ENCODE measurements around the gene MYL11. TPM values are rescaled to one million over a fixed set of nuclear protein-coding genes. Genes with fewer than 3 reads are reported as not detected.

The MYL11 gene
- total RNA-seq, 1 experiment from 2014 or later = 1.4 TPM

- H2AFZ ChIP-seq = peak within 1 kb of the TSS; percentile 91
- peaks cover 6% of the 10 kb centered on the region for H4K20me1 ChIP-seq (ENCODE audit: insufficient read depth)
- TF ChIP-seq EZH2 (IDR thresholded peaks at IDR 0.05; ENCODE audit: low read depth) = no peak
- TF ChIP-seq CTCF (conservative IDR thresholded peaks at IDR 0.05) = no peak
- peak; percentile 97 to 99 for DNase-seq
- peak within 1 kb of the TSS; percentile 99 for H3K4me3 ChIP-seq
- peaks cover 19% of the 10 kb centered on the region for H3K4me1 ChIP-seq (replicated peaks; ENCODE audit: insufficient read depth)
- H3K9me3 ChIP-seq (ENCODE audit: insufficient read depth, low read depth) = no peaks in the 10 kb centered on the region
- peaks cover 37% of the 10 kb centered on the region for H3F3A ChIP-seq (ENCODE audit: insufficient read depth, low read depth)
- H3K27ac ChIP-seq = peak within 1 kb of the TSS; percentile 82
- POLR2A ChIA-PET (ENCODE audit: unreplicated experiment) = interaction anchor here (1.0 kb wide), 1 partner anchor 16 kb away, joined by 7 read pairs; no protein-coding TSS in a partner anchor
- H3K9me2 ChIP-seq (ENCODE audit: insufficient read depth) = no peaks in the 10 kb centered on the region
- CTCF ChIA-PET = interaction anchor here (1.2 kb wide), 1 partner anchor 16 kb away, joined by 4 read pairs; no protein-coding TSS in a partner anchor
- peaks cover 14% of the 10 kb centered on the region; the same call in 1 of the 2 replicates for H3K36me3 ChIP-seq (ENCODE audit: low read depth)
- H3K4me2 ChIP-seq = peak within 1 kb of the TSS; percentile 83
- peaks cover 22% of the 10 kb centered on the region for H3K79me2 ChIP-seq (ENCODE audit: low read depth)
- intact Hi-C loops (cut with micrococcal nuclease; ENCODE audit: unreplicated experiment) = loop anchor here (1.0 to 5.0 kb wide), 7 partner anchors 20 to 303 kb away; partner anchors contain the start of genes ALDOA, FBRS, TBX6 and ZNF48
- no TSS peak for BruUV-seq (replicated peaks)
- no peaks in the 10 kb centered on the region for H3K27me3 ChIP-seq (ENCODE audit: insufficient read depth, low read depth)
These were observed 19.3 kb upstream of the MYL11 start, which contains the start of gene CD2BP2 for GRCh38 chr16:30355144-30355953. TSS of gene CD2BP2 (minus strand) at chr16:30355308. CDS start at chr16:30354681, 627 bp downstream.

GRCh38 chr16:30355954-30356308 is 18.7 kb upstream of the MYL11 start:
- Histone ChIP-seq H3K9me3 (ENCODE audit: insufficient read depth, low read depth) (no peaks in the 10 kb centered on the region), H3K9me2 (ENCODE audit: insufficient read depth) (no peaks in the 10 kb centered on the region), H3K4me1 (replicated peaks; ENCODE audit: insufficient read depth) (peaks cover 19% of the 10 kb centered on the region), H3K4me2 (peak overlapping the region; percentile 83), H3K4me3 (peak overlapping the region; percentile 99), H3K27me3 (ENCODE audit: insufficient read depth, low read depth) (no peaks in the 10 kb centered on the region), H3K36me3 (ENCODE audit: low read depth) (peaks cover 13% of the 10 kb centered on the region; the same call in 1 of the 2 replicates), H2AFZ (peak overlapping the region; percentile 91), H3K27ac (peak overlapping the region; percentile 82), H3K79me2 (ENCODE audit: low read depth) (peaks cover 22% of the 10 kb centered on the region), H4K20me1 (ENCODE audit: insufficient read depth) (peaks cover 6% of the 10 kb centered on the region), H3F3A (ENCODE audit: insufficient read depth, low read depth) (peaks cover 37% of the 10 kb centered on the region)
- ChIA-PET POLR2A (ENCODE audit: unreplicated experiment) (interaction anchor here (0.7 to 1.0 kb wide), 2 partner anchors 15 to 74 kb away, joined by 3 to 7 read pairs; no protein-coding TSS in a partner anchor), CTCF (interaction anchor here (1.2 kb wide), 1 partner anchor 15 kb away, joined by 4 read pairs; no protein-coding TSS in a partner anchor)
- TF ChIP-seq EZH2 (IDR thresholded peaks at IDR 0.05; ENCODE audit: low read depth) (no peak), CTCF (conservative IDR thresholded peaks at IDR 0.05) (no peak)
- TSS peak; percentile 79 for BruUV-seq (replicated peaks)
- intact Hi-C loops (cut with micrococcal nuclease; ENCODE audit: unreplicated experiment) = loop anchor here (1.0 to 5.0 kb wide), 7 partner anchors 21 to 302 kb away; partner anchors contain the start of genes ALDOA, FBRS, TBX6 and ZNF48
- no peak for DNase-seq

GRCh38 chr16:30356401-30357084 is 18.1 kb upstream of the MYL11 start:
- Histone ChIP-seq H3K4me2 (peak overlapping the region; percentile 83), H3K27ac (peak overlapping the region; percentile 82), H3K4me1 (replicated peaks; ENCODE audit: insufficient read depth) (peaks cover 19% of the 10 kb centered on the region), H3K9me2 (ENCODE audit: insufficient read depth) (no peaks in the 10 kb centered on the region), H3K27me3 (ENCODE audit: insufficient read depth, low read depth) (no peaks in the 10 kb centered on the region), H3F3A (ENCODE audit: insufficient read depth, low read depth) (peaks cover 34% of the 10 kb centered on the region), H3K9me3 (ENCODE audit: insufficient read depth, low read depth) (no peaks in the 10 kb centered on the region), H4K20me1 (ENCODE audit: insufficient read depth) (peaks cover 6% of the 10 kb centered on the region), H3K36me3 (ENCODE audit: low read depth) (peaks cover 16% of the 10 kb centered on the region), H3K79me2 (ENCODE audit: low read depth) (peaks cover 28% of the 10 kb centered on the region), H2AFZ (no peak overlapping the region), H3K4me3 (peak overlapping the region; percentile 99)
- BruUV-seq (replicated peaks) = no TSS peak
- ChIA-PET CTCF (no interaction called here), POLR2A (ENCODE audit: unreplicated experiment) (interaction anchor here (0.7 kb wide), 3 partner anchors 61 to 303 kb away, joined by 3 to 16 read pairs (median 4); a partner anchor contains a TSS)
- no peak for TF ChIP-seq CTCF (conservative IDR thresholded peaks at IDR 0.05)
- TF ChIP-seq EZH2 (IDR thresholded peaks at IDR 0.05; ENCODE audit: low read depth) = no peak
- peak in 1 of 2 experiments; percentile 40 for DNase-seq
- intact Hi-C loops (cut with micrococcal nuclease; ENCODE audit: unreplicated experiment) = loop anchor here (5.0 kb wide), 1 partner anchor 264 kb away; the partner anchor contains the start of gene TBX6
